Esophagus squamous epithelium (tissue), 4 donors: ENCODE results near the gene MBOAT7.
"Not testable (repeated sequence)": the region's sequence is repeated elsewhere in the genome, so short reads cannot be mapped to it uniquely, and the experiment has no call there.

Experiments used
- POLR2A ChIP-seq, 4 donors: fragments of 450-650 bp; IDR thresholded peaks; one replicate each; pipeline ENCODE4 v1.6.1; 2017; ENCODE audit warnings: antibody characterized with exemption in 4 of 4, mild to moderate bottlenecking in 4 of 4, moderate library complexity in 3 of 4
- TF ChIP-seq, protein P1 (sequence below), 6 experiments: fragments of 450-650 bp in 4 of 6; fragments of 200-600 bp in 2 of 6; sonication (generic) in 2 of 6; IDR thresholded peaks; one replicate each; pipeline ENCODE4 v1.5.1; 2016 to 2019; ENCODE audit warnings: antibody characterized with exemption in 6 of 6, mild to moderate bottlenecking in 4 of 6, moderate library complexity in 4 of 6

DNA sequence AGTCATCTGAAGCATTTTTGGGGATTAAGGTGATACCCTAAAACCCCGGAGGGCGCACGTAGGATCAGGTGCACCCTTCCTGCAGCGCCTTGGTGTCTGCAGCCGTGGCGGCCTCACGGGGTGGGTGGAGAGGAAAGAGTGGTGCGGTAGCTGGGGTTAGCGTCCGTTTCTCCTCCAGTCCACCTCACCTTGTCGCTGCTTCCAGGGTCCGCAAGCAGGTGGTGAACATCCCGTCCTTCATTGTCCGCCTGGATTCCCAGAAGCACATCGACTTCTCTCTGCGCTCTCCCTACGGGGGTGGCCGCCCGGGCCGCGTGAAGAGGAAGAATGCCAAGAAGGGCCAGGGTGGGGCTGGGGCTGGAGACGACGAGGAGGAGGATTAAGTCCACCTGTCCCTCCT, 17.8 kb upstream of the MBOAT7 start:
- TF ChIP-seq, protein P1, sequence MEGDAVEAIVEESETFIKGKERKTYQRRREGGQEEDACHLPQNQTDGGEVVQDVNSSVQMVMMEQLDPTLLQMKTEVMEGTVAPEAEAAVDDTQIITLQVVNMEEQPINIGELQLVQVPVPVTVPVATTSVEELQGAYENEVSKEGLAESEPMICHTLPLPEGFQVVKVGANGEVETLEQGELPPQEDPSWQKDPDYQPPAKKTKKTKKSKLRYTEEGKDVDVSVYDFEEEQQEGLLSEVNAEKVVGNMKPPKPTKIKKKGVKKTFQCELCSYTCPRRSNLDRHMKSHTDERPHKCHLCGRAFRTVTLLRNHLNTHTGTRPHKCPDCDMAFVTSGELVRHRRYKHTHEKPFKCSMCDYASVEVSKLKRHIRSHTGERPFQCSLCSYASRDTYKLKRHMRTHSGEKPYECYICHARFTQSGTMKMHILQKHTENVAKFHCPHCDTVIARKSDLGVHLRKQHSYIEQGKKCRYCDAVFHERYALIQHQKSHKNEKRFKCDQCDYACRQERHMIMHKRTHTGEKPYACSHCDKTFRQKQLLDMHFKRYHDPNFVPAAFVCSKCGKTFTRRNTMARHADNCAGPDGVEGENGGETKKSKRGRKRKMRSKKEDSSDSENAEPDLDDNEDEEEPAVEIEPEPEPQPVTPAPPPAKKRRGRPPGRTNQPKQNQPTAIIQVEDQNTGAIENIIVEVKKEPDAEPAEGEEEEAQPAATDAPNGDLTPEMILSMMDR (IDR thresholded peaks at IDR 0.05) = not testable (repeated sequence)
- TF ChIP-seq POLR2A (IDR thresholded peaks at IDR 0.05) = not testable (repeated sequence)
